GM18858 (cell line): ENCODE data around the gene CFAP45.

Source experiments
- ATAC-seq: cut with Tn5 transposase; IDR thresholded peaks from one replicate; pipeline ENCODE4 v1.9.1; 2021; ENCODE audit not compliant: unreplicated experiment

CFAP45 gene

DNA sequence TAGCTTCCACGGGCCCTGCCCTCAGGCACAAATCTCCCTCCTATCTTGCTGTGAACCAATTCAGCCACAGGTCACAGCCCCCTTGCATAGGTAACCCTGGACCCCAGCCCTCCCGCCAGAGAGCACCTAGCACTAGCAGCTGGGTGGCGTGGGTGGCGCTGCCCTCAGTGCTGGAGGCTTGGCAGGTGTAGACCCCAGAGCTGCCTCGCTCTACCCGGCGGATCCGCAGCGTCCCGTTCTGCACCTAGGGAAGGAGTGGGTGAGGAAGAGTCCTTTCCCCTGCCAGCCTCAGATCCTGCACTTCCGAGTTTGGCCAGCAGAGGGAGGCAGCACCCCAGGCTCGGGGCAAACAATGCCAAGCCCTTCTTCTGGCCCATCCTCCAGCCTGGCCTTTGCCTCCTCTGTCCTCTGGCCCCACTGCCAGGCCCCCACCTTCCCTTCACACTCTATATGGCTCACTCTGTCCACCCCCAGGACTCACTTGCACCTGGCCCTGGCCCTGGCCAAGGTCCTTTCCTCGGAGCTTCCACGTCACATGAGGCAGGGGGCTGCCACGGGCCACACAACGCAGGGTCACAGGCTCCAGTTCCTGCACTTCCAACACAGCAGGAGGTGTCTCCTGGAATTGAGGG, 36.4 kb upstream of the CFAP45 start:
- no peak for ATAC-seq

DNA sequence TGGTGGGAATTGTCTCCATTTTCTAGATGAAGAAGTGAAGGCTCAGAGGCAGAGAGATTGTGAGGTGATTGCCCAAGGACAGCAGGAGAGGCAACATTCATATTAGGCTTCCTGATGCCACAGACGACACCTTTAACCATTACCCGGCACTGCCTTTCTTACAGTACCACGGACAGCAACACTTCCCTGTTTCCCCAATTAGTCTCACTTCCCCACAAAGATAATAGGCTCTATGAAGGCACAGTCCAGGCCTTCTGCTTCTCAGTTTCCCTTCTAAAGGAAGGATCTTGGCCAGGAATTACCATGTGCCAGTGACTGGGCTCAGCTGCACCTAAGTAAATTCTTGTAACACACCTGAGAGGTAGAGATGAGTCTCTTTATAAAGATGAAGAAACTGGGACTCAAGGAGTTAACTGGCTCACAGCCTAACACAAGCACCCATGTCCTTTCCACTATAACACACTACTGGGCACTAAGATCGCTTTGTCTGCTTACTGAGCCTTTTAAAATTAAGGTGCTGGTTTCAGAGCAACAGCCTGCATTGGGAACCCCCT, 35.8 kb upstream of the CFAP45 start:
- no peak for ATAC-seq

DNA sequence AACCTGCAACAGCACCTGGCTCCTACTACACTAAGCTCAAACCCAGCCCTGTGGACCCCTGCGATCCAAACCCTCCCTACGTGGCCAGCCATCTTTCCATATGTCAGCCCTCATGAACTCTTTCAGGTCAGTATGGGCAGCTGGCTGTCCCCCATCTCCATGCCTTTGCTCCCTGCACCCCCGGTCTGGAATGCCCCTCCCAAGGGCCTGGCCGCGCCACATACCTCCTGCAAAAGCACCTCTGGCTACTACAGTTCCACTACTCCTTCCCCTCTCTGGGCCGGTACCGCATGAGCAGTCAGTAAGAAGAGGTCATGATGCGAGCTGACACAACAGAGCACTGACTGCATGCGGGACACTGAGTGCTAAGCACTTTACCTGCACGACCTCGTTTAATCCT, 35.3 kb upstream of the CFAP45 start:
- no peak for ATAC-seq

DNA sequence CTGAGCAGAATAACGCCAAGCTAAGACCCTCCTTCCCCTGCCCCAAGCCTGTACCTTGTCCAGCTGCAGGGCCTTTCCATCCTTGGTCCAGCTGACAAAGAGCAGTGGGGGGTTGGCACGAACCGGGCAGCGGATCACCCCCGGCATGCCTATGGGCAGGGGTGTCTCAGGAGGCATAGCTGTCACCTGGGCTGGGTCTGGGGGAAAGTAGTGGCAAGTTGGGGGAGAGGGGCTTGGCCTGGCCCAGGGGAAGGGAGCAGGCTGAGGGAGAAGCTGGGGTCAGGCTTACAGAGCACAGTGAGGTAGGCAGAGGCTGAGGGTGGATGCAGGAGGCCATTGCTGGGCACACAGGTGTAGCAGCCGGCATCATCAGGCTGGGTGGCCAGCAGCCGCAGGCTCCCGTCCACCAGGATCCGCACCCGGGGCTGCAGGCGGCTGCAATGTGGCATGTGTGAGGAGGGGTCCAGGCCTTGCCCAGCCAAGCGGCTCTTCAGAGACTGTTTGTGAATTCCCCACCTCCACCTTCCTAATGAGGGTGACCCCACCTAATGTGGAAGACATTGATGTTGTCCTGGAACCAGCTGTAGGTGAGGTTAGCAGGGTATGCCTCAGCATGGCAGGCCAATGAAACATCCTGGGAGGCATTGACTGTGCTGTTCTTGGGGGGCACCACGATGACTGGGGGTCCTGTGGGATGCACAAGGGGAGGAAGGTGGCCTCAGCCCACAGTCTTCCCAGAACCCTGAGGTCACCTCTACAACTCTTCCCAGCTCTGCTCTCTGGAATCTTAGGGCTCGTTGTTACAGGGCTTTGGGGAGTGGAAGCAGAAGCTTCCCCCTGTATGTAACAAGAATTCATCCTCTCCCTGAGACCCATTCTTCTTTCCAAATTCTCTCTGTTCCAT, 34.4 kb upstream of the CFAP45 start:
- ATAC-seq, result no peak

DNA sequence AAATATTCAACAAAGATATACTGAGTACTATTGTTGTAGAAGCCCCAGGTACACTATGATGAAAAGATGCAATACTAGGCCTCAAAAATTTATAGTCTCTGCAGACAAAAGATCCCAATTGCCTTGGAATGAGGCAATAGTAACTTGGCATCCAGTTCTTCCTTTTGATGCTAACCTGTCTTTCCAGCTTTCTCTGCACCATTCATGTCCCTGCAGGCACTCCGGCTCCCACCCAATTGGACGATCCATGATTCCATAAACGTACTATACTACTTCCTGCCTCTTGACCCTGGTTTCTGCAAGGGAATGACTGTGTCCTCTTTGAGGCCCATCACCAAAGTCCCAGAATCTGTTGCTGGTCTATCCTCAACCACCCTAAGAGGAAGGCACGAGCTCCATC, 33.4 kb upstream of the CFAP45 start:
- ATAC-seq, result no peak

DNA sequence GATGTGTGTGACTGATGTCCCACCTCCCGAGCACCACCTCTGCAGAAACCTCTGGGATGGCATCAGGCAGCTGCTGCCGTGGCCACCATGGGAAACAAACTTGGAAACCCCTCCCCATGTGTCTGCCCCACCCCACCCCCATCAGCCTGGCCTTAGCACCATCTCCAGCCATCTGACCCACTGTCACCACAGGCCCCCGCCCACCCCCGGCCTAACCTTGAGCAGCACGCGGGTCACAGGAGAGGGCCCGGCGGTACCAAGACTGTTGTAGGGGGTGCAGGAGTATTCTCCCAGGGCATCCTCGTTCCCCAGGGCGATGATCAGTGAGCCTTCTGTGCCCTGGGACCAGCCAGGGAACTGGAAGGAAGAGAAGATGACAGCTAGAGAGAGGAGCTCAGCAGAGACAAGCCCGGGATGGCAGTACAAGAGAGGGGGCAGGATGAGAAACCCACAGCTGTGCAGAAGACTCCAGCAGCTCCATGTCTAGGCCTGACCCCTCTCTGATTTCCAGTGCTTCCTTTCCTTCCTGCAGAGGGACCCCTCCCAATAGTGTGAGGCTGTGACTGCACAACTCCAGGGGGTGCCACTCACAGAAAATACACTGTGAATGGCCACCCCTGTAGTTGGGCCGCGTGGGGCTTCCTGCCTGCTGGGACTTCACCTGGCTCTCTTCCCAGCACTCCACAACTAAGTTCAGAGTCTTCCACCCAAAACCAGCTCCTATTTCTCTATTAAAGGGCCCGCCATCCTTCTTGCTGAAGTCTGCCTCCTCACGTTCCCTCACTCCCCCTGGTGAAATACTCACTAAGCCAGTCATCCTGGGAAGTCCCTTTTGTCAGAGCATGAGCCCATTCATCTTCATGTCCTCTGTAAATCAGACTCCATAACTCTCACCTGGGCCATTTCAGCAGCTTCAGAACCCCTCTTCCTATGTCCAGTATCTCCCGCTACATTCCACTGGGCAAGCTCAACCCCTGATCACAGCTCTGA, 32.6 kb upstream of the CFAP45 start:
- ATAC-seq, result no peak

DNA sequence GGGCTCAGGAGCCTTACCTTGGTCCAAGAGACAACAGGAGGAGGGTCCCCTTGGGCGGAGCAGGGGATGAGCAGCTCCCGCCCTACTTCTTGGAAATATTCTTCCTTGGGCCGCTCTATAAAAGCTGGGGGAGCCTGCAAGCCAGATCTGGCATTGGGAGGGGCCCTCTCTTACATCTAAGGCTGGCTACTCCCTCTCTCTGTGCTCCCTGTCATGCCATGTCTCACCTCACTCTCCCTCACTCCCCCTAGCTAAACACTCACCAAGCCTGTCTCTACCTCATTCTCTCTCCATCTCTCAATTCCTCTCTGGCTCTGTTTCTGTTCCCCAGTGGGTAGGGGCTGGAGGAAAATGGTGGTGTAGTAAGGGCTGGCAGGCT, 31.8 kb upstream of the CFAP45 start:
- no peak for ATAC-seq

DNA sequence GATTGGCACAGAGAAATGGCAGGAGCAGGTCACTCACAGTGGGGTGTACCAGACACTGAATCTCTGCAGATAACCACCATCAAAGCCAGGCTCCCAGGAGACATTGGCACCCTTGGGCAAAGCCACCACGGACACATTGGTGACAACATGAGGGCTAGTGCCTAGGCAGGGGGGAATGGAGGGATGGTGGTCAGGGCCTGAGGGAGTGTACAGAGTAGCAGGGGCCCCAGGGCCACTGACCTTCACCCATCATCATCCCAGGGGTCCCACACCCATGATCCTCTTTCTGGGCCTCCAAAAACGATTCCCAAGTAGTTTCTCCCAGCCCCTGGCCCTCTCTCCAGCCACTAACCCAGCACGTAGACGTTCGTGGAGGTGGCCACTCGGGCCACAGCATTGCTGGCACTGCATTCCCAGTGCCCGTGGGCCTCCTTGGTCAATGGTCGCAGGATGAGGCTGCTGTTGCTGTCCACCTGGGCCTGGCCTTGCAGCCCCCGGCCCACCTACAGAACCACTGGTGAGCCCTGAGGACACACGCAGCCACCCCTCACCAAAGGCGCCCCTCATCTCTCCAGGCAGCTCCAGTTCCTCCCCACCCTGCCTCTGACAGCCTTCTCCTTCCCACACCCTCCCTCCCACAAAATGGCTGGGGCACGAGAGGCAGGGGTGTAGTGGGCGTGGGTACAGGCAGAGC, 31.3 kb upstream of the CFAP45 start:
- ATAC-seq, result no peak

DNA sequence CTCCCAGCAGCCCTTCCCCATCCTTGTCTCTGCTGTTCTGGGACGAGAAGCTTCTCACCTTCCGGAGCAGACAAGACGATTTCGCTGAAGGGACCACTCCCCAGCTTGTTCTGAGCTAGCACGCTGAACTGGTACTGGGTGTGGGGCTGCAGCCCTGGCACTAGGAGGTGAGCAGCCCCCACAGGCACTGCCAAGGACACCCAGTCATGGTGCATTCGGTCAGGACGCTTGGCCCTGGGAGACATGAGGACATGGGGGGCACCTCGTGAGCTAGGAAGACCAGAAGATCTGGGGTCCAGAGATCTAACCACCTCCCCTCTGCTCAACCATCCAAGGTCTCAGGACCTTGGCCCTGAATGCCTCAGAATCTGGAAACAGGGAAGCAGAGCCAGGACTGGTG, 30.7 kb upstream of the CFAP45 start:
- ATAC-seq, result no peak

DNA sequence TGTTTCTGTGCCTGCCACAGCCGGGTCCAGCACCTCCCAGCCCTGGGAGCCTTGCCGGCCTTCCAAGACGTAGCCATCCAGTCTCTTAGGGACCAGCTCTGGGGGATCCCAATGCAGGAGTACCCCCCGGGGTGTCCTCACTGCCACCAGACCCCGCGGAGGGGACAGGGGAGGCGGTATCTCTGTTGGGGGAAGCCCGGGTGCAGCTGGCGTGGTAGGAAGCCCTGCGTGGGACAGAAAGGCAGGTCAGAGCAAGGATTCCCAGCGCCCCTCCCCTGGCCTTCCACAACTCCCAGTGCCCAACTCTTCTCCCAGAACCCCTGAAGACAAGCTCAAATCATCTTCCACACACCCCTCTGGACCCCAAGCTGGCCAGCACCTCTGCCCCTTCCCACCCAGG, 30.3 kb upstream of the CFAP45 start:
- ATAC-seq, result no peak

DNA sequence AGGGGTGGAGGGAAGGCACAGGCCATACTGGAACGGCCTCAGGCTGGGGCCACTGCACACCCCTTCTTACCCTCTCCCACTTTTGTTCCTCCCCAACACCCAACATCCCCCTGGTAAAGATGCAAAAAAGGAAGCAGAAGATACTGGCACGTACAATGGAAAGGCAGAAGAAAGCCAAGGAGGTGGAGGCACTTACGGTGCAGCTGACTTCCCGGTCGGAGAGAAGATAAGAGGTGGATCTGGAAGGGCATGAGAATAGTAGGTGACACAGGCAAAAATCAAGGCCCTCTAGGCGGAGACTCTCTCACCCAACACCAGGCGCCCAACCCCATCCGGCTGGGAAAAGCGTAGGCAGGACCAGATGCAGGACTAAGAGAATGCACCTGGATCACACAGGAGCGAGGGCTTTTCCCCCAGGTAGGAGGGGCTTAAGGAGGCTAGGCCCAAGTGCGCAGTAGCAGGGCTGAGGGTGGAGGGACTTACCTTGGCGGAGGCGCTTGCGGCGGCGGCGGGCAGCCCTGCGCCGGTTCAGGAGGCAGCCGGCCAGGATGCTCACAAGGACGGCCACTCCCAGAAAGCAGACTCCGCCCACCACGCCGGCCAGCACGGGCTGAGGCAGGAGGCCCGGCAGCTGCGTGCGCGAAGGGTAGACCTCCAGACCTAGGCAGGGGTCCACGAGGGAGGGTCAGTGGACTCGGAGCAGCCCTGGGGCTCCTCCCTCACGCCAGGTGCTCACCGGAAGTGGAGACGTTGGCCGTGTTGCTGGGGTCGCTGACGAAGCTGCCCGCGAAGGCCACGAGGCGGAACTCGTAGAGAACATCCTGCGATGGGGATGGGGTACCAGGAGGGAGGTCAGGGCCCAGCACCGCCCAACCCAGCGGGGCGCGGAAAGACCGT, 29.4 kb upstream of the CFAP45 start:
- no peak for ATAC-seq

DNA sequence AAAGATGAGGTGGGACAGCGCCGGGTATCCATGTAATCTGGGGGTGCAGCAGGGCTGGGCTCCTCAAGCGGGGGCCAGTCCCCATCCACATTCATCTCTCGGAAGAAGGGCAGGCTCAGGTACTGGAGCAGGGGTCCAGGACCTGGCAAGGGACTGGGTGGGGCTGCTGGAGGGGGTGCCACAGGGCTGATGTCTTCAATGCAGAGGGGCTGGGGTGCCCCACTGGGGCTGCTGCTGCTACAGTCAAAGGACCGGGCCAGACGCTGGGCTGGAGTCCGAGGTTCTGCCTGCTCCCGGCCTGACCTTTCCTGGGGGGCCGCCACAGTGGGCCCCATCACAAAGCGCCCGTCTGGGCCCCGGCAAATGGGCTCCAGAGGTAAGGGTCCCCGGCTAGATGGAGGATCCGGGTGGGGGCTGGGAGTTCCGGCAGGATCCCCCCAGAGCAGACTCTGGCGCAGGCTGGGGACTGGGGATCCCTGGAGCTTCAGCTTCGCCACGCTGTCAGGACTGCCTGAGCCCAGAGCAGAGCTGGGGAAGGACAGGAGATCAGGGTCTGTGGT, 28.6 kb upstream of the CFAP45 start:
- ATAC-seq, result no peak

DNA sequence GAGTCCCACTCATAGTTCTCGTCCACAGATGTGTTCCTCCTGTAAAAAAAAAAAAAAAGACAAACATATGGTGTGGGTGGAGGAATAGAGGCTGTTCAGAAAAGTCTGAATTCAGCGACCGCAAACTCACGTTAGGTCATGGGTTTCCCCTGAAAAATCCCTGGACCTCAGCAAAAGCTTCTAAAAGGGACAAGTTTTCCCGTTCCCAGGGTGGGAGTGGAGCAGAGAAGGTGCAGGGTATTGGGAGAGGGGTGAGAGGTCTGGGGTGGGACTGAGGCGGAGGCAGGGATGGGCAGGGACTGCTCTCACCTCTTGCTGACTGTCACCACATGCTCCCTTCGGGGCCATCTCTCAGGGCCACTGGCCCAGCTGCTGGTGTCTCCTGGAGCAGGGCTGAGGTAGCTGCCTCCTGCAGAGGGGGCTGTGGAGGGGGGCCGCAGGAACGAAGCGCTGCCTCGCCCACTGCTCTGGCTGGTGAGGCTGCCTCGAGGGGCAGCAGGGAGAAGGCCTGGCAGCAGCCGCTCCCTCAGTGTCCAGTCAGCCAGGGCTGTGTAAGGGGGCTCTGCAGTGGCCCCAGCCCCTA, 28.0 kb upstream of the CFAP45 start:
- ATAC-seq, result no peak

DNA sequence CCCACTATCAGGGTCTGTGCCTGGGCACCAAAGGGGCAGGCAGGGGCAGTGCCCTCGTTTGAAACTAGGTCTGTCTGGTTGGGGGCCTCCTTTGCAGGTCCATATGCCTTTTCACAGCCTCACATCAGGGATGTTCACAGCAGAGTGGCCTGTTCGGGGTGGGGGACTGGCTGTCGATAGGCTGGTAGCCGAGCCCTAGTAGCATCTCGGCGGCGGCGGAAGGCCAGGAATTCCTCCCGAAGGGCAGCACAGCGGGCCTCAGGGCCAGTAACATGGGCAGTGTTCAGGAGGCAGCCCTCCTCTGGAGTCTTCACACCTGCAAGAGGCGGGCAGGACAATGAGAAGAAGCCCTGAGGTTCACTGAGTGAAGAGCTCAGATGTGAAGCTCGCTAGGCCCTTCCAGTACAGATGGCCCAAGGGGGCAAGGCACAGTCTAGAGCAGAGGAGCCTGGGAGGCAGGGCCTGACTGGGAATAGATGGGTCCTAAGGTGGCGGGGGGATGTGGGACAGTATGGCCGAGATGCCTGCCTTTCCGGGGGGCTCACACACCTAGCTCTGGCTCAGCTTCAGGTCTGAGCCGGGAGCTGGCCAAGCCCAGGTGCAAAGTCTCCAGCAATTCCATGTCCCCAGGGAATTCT, 27.4 kb upstream of the CFAP45 start:
- no peak for ATAC-seq

DNA sequence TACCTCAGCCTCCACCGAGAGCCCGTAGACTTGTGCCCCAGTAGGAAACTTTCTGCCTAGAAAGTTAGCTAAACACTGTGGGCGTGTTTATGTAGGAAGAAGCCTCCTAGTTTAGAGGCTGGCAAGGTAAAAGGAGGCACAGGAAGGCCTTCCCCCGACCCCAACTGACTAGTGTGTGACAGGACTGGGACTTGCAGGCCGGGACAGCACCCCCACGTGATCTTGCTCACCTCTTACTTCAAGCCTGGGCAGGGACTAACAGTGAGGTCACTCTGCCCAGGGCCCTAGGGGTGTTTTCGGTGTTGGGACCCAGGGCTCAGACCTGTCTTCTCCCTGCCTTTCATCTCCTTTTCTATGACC, 25.7 kb upstream of the CFAP45 start:
- ATAC-seq, result peak; percentile 1

DNA sequence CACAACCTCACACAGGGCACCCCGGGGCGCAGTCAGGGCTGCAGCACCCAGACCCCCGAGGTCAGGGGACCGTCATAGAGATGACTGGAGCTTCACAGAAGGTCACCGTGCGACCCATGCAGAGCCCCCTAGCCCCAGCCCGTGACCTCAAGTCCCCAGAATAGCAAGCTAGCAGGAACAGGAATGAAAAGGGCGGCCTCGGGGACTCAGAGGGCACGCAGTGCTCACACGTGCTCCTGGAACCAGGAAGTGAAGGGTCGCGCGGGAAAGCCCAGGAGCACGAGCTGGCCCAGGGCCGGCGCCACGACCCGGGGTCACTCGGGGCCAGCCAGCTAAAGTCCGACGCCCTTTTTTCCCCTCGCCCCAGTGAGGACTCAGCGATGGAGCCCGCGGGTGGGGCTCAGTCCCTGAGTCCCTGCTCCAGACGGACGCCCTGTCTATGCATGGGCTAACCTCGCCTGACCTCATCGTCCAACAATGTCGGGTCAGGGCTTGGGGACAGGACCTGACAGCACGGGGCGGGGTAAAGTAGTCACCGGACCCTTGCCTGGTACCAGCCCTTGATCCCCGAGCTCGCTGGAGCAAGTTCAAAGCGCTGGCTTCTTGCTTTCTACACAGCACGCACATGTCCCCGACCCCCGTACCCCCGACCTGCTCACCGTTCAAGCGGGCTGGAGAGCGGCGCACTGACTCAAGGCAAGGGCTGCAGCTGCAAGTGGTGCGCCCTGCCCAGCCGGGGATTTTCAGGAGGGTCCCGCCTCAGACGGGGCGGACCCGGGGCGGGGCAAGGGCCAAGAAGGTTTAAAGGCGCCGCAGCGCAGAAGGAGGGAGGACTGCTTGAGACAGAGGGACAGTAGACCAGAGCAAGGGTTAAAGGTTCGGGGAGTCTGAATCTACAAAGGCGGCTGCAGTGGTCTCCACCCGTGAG, 25.1 kb upstream of the CFAP45 start, which contains the start of gene TAGLN2:
TAGLN2 (minus strand) TSS at position 717 of the 928 bp plus-strand sequence. CDS start 4,998 bp downstream, outside the sequence.
- peak; percentile 57 for ATAC-seq
